Endothelial cell (in vitro differentiated cells): ENCODE measurements around the gene TCP11. TPM values are rescaled to one million over a fixed set of nuclear protein-coding genes. Genes with fewer than 3 reads are reported as not detected.

Source experiments
- DNase-seq: peaks from one replicate; pipeline ENCODE4 v3.0.0; 2021; ENCODE audit warnings: low spot score
- H3K27ac Mint-ChIP-seq: one replicate; pipeline ENCODE4 v1.8.0; 2021; ENCODE audit warnings: mixed read lengths, inconsistent platforms; ENCODE audit not compliant: unreplicated experiment
- H3K27me3 Mint-ChIP-seq: one replicate; pipeline ENCODE4 v1.8.0; 2021; ENCODE audit warnings: mild to moderate bottlenecking, moderate library complexity, mixed read lengths, inconsistent platforms; ENCODE audit not compliant: unreplicated experiment
- H3K36me3 Mint-ChIP-seq: one replicate; pipeline ENCODE4 v1.8.0; 2021; ENCODE audit warnings: mild to moderate bottlenecking, low read depth, mixed read lengths, inconsistent platforms; ENCODE audit not compliant: unreplicated experiment
- H3K4me1 Mint-ChIP-seq: one replicate; pipeline ENCODE4 v1.8.0; 2021; ENCODE audit warnings: mild to moderate bottlenecking, mixed read lengths, inconsistent platforms; ENCODE audit not compliant: unreplicated experiment
- H3K4me3 Mint-ChIP-seq: one replicate; pipeline ENCODE4 v1.8.0; 2021; ENCODE audit warnings: mild to moderate bottlenecking, mixed read lengths, inconsistent platforms; ENCODE audit not compliant: unreplicated experiment
- H3K9me3 Mint-ChIP-seq: one replicate; pipeline ENCODE4 v1.8.0; 2021; ENCODE audit warnings: mixed read lengths, inconsistent platforms; ENCODE audit not compliant: unreplicated experiment
- CTCF ChIP-seq: fragments of 200-600 bp; sonication (generic); IDR thresholded peaks from one replicate; pipeline ENCODE4 v1.5.0; 2021; ENCODE audit warnings: antibody characterized with exemption; ENCODE audit not compliant: unreplicated experiment
- total RNA-seq: library from RNA; stranded (reverse); fragmentation: NEBNext Ultra II Directional; extraction: Animal tissue kit (Norgen Biotek cat#: 25700); gene quantifications from one replicate; pipeline ENCODE4 v1.2.1, GENCODE V29; 2021; ENCODE audit not compliant: unreplicated experiment

TCP11 gene
- total RNA-seq, 1 donor from 2014 or later, result 0.18 TPM

- TF ChIP-seq CTCF, result no peak
- DNase-seq, result peak; percentile 16
- Mint-ChIP-seq H3K27ac (peak overlapping the region; percentile 87), H3K27me3 (no peaks in the 10 kb centered on the region), H3K36me3 (no peaks in the 10 kb centered on the region), H3K9me3 (no peaks in the 10 kb centered on the region), H3K4me3 (no peak overlapping the region), H3K4me1 (peaks cover 9% of the 10 kb centered on the region)
Measured at GRCh38 chr6:35148167-35148741, 7.1 kb upstream of the TCP11 start.

GRCh38 chr6:35147486-35147885, 6.3 kb upstream of the TCP11 start:
- peak overlapping the region; percentile 87 for H3K27ac Mint-ChIP-seq

GRCh38 chr6:35147026-35147425, 5.9 kb upstream of the TCP11 start:
- no peak overlapping the region for H3K4me3 Mint-ChIP-seq
- H3K9me3 Mint-ChIP-seq, result no peaks in the 10 kb centered on the region
- no peaks in the 10 kb centered on the region for H3K27me3 Mint-ChIP-seq
- peaks cover 9% of the 10 kb centered on the region for H3K4me1 Mint-ChIP-seq
- H3K27ac Mint-ChIP-seq, result no peak overlapping the region
- H3K36me3 Mint-ChIP-seq, result no peaks in the 10 kb centered on the region
- TF ChIP-seq CTCF, result no peak
- no peak for DNase-seq

More at GRCh38 chr6:35147486-35147885, 6.3 kb upstream of the TCP11 start:
- Mint-ChIP-seq H3K36me3 (no peaks in the 10 kb centered on the region), H3K27me3 (no peaks in the 10 kb centered on the region), H3K9me3 (no peaks in the 10 kb centered on the region), H3K4me1 (peaks cover 9% of the 10 kb centered on the region), H3K4me3 (no peak overlapping the region)
- TF ChIP-seq CTCF, result no peak
- no peak for DNase-seq

- no peak for TF ChIP-seq CTCF
- H3K36me3 Mint-ChIP-seq, result no peaks in the 10 kb centered on the region
- no peak overlapping the region for H3K4me3 Mint-ChIP-seq
- no peaks in the 10 kb centered on the region for H3K9me3 Mint-ChIP-seq
- no peak overlapping the region for H3K27ac Mint-ChIP-seq
- no peaks in the 10 kb centered on the region for H3K27me3 Mint-ChIP-seq
- peak; percentile 66 for DNase-seq
- H3K4me1 Mint-ChIP-seq, result peaks cover 9% of the 10 kb centered on the region
Measured at GRCh38 chr6:35146453-35146852, 5.3 kb upstream of the TCP11 start.

GRCh38 chr6:35145757-35146156, 4.6 kb upstream of the TCP11 start:
- Mint-ChIP-seq H3K36me3 (no peaks in the 10 kb centered on the region), H3K27ac (no peak overlapping the region), H3K9me3 (no peaks in the 10 kb centered on the region), H3K4me3 (no peak overlapping the region), H3K4me1 (peaks cover 9% of the 10 kb centered on the region), H3K27me3 (no peaks in the 10 kb centered on the region)
- DNase-seq, result no peak
- TF ChIP-seq CTCF, result no peak
